ENCODE measurements around the gene FRMD6.

The FRMD6 gene
- 1.8 to 10.3 (median 3.1) reads per million in 17 experiments for total RNA-seq

DNA sequence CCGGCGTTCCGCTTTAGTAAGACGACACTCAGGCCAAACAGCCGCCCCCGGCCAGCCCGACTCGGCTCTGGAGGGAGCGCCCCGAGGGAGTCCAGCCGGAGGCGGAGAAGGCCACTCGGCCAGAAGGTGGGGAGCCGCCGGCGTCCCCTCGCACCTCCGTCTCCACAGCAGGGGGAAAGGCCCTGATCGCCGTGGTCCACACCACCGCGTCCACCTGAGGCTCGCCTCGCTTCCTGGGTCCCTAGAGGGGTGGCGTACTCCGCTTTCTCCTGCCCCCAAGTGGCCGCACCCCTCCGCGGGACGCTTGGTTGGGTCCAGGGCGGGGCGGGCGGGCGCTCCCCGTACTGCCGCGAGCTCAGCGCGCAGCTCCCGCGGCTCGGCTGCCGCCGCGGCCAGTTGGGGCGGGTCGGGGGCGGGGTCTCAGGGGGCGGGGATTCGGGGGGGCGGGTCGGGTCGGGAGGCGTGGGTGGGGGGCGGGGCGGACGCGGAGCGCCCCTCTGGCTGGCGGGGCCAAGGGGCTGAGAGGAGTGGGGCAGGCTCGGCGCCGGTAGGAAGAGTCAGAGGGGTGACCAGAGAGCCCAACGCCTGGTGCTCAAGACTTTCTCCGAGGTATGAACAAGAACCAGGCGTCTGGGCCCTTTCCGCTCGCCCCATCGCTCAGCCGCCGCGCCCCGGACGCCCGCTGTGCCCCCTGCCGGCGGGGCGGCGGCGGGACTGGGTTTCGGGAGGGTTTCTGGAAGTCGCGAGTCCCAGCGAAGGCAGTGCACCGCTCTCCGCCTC lies at the start of gene FRMD6:
Gene FRMD6 (plus strand): TSS at position 523 of the 780 bp plus-strand sequence. CDS start 37,927 bp downstream, outside the sequence.
- peak; percentile 91 to 96 (median 95) for DNase-seq

DNA sequence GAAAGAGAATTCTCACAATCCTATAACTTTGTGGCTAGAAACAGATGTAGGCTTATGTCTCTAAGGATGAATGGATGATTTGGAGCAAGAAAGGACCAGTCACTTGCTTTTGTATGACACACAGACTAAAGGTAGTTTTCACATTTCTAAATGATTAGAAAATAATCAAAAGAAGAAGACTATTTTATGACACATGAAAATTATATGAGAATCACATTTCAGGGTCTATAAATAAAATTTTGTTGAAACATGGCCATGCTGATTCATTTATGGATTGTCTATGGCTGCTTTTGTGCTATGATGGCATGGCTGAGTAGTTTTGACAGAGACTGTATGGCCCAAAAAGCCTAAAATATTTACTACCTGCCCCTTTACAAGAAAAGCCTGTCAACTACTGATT lies 49.4 kb upstream of the FRMD6 start:
- DNase-seq = no peak

DNA sequence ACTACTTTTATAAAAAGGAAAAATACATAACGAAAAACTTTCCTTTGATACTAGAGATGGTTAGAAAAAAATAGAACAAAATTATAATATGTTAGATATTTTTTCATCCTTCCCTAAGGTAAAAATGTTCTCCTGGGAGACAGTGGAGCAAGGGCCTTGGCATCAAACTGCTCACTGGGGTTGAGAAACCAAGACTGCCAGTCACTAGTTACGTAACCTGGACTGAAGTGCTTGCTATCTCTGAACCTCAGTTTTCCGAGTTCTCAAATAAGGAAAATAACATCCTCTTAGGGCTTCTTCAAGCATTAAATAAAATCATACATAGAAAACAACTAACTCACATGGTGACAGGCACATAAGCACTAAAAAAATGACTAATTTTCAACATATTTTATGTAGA lies 48.2 kb upstream of the FRMD6 start:
- no peak for DNase-seq

DNA sequence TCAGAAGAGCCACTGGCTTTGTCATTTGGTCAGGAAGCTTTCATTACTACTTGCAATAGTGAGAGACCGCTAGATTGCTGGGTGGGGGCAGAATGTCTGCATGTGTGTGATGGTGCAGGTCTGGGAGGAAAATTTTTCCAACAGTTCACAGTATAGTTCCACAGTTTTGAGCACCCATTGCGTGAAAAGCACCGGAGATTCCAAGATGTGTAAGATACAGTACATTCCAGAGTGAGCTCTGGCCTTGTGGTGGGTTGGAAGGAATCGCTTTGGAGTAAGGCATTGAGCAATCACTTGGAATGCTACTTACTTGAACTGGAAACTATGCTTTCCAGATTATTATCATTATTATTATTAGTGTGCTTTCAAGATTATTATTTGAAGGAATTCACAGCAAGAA lies 47.6 kb upstream of the FRMD6 start:
- no peak for DNase-seq

- DNase-seq = no peak
Observed at GRCh38 chr14:51605575-51605974, 46.1 kb upstream of the FRMD6 start.

DNA sequence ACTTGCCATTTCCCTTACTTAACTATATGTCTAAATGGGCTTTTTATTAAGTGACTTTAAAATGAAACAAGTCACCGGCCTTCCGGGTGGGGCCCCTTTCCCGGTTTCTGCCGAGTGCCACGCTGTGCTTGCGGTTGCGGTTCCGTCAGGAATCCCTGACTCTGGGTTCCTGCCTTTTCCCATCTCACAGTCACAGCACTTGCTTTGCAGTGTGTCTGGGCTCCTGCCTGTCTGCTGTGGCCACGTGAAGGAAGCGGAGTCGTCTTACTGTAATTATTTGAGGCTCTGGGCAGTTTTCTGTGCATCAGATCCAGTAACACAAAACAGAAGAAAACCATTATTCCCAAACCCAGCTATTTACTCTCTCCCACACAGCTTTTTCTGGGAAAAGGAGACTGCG lies 44.0 kb upstream of the FRMD6 start:
- DNase-seq = no peak

GRCh38 chr14:51609251-51609954 lies 42.3 kb upstream of the FRMD6 start:
- DNase-seq = no peak

- DNase-seq = no peak
Observed at GRCh38 chr14:51609955-51610283, 41.8 kb upstream of the FRMD6 start.

GRCh38 chr14:51610771-51611170 lies 40.9 kb upstream of the FRMD6 start:
- DNase-seq = no peak

DNA sequence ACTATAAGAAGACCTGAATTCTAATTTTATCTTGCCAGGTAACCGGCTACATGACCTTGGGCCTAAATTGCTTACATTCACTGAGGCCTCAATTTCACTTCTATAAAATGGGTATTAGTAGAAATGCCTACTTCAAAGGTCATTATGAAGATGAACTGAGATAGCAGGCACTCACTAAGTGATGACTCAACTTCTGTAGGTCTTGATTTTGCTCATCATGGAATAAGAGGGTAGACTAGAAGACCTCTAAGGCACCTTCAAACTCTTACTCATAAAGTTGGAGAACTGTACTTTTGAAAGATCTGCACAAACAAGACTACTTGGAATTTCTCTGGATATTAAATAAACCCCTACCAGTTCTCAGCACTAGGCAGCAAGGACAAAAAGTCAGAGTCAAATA lies 39.3 kb upstream of the FRMD6 start:
- DNase-seq = no peak

- DNase-seq = no peak
Observed at GRCh38 chr14:51613416-51613815, 38.3 kb upstream of the FRMD6 start.

DNA sequence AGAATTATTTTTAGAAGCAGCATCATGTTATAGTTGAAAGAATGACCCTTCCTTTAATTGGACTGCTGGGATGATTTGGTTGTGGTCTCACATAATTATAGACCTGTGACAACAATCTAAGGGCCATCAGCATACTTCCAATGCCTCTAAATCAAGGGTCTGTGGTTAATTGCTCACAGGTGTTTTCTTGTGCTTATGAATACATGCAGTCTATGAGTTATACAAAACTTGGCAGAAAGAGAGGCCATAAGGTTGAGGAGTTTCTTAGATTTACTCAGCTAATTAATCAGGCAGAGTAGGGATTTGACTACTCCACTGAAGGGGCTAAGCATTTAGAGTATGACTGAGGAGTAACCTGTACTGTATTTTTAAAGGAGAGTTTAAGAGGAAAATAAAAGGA lies 37.0 kb upstream of the FRMD6 start:
- DNase-seq = no peak

DNA sequence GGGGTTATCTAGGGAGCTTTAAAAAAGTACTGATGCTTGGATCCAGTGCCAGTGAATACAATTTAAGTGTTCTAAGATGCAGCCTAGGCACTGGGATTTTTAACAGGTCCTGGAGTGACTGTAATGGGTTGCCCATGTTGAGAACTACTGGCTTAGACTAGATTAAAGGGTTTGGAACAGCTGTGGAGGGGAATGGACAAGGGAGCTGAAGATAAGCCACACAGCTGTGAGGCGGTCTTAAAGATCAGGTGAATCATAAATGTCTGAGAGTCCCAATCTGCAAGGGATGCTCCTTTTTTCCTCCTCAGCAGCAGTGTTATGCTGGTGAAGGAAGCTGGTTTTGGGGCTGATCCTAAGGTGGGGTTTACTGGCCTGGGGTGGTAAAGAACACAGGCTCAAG lies 35.5 kb upstream of the FRMD6 start:
- DNase-seq = no peak

GRCh38 chr14:51616724-51617409 lies 34.8 kb upstream of the FRMD6 start:
- DNase-seq = no peak

DNA sequence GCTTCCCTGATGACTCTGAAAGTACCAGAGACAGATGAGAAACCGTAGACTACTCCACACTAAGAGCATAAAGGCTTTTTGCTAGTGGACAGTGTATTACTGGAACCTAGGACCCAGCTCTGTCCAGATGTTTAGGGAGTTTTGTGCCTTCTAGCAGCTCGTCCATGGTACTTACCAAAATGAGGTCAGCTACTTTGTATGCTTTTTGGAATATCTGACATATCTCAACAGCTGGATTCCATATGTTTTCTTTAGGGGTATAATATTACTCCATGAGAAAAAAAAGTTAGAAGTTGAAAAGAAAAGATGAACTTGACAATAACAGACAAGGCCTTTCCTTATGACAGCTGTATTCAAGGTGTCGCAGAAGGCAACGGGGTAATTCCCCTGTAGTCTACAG lies 32.1 kb upstream of the FRMD6 start:
- DNase-seq = no peak

GRCh38 chr14:51620056-51620455 lies 31.7 kb upstream of the FRMD6 start:
- DNase-seq = no peak

- DNase-seq = no peak
Observed at GRCh38 chr14:51621654-51622053, 30.1 kb upstream of the FRMD6 start.

DNA sequence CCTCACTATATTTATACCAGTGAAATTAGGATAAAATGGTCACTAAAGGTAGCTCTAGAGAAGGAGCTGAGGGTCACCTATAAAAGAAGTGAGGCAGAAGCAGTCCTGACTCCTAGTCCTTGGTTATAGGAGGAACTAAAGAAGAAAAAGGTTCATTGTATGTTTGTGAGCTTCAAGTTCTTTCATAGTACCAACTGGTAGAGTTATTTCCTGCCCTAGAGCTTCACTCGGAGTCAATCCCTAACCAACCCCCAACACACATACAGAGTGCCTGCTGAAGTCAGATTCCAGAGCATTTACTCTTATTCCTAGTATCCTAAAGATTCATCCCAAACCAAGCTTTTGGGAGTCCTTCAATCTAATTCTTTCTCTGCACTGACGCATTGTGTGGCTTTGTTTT lies 29.3 kb upstream of the FRMD6 start:
- DNase-seq = no peak

- DNase-seq = no peak
Observed at GRCh38 chr14:51624955-51625569, 26.6 kb upstream of the FRMD6 start.

GRCh38 chr14:51626185-51626584 lies 25.5 kb upstream of the FRMD6 start:
- no peak for DNase-seq

- DNase-seq = no peak
Observed at GRCh38 chr14:51626788-51627187, 24.9 kb upstream of the FRMD6 start.

GRCh38 chr14:51627313-51627712 lies 24.4 kb upstream of the FRMD6 start:
- DNase-seq = no peak

GRCh38 chr14:51628238-51628637 lies 23.5 kb upstream of the FRMD6 start:
- DNase-seq = no peak
